ENCODE data around the gene SEPTIN10.
A peak's percentile ranks its signal among the peaks of the same experiment; 100 is the strongest.
"Not testable (repeated sequence)": the region's sequence is repeated elsewhere in the genome, so short reads cannot be mapped to it uniquely, and the experiment has no call there.

SEPTIN10 gene

GRCh38 chr2:109613922-109614714, at the start of gene SEPTIN10, which contains the start of gene SOWAHC:
TSS of gene SEPTIN10 (minus strand) at chr2:109613966. CDS start at chr2:109613827, 139 bp downstream.
TSS of gene SOWAHC (plus strand) at chr2:109614364. CDS start at chr2:109614490, 126 bp downstream.
- peak; percentile 88 for DNase-seq

GRCh38 chr2:109662889-109663288, 49.1 kb upstream of the SEPTIN10 start:
- no peak for DNase-seq

DNA sequence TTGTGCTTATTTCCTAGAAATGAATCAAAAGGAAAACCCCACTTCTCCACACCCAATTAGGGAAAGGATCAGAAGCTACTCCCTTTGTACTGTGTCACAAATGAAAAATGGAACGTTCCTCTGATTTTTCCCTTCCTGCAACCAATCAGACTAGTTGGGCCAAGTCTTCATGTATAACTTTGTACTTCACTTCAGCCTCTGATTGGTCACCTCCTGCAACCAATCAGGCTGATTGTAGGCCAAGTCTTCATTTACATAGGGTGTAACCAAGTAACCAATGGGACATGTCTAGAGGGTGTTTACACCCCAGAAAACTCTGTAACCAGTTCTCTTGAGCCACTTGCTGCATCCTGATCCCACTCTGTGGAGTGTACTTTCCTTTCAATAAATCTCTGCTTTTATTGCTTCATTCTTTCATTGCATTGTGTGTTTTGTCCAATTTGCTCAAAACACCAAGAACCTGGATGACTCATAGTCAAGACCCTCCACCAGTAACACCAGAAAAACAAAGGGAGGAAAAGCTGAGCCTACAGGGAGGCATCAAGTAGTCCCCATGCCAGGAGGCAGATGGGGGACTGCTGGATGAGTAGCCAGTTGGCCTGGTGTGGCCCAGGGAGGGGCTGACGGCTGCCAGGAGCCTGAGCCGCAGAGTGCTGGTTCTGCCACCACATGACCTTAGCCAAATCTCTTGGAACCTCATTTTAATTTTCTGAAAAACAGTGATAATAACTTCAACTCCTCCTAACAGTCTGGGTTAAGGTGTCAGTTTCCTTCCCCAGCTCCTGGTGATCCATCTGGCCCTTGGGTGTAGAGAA, 46.5 kb upstream of the SEPTIN10 start:
- no peak for DNase-seq

- no peak for DNase-seq
Observed at GRCh38 chr2:109659396-109660045, 45.8 kb upstream of the SEPTIN10 start.

- DNase-seq = no peak
Observed at GRCh38 chr2:109655287-109655686, 41.5 kb upstream of the SEPTIN10 start.

DNA sequence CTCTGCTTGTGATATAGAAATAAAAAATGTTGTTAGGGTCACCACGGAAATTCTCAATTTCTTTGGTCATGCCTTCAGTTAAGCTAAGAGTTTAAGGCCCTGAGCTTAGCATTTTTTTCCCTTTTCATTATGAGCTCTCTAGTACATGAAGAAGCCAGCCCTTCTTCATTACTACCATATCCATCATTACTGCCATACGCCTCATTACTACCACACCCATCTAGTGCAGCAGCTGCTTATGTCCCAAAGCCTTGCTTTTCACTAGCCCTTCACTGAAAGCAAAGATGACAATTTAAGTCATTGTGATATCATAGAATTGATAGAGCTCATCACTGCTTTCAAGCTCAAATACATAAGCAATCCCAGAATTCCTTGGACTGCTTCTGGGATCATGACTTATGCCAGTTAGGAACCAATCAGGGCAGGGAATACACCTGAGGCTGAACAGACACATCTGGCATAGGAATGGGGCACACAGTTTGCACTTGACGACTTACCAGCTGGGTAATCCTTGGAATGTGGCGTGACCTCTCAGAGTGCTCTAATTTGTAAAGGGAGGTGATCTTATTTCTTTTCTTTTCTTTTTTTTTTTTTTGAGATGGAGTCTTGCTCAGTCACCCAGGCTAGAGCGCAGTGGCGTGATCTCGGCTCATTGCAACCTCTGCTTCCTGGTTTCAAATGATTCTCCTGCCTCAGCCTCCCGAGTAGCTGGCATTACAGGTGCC, 40.7 kb upstream of the SEPTIN10 start:
- DNase-seq = no peak

GRCh38 chr2:109649736-109650695, 36.2 kb upstream of the SEPTIN10 start:
- DNase-seq = no peak

GRCh38 chr2:109648041-109648527, 34.3 kb upstream of the SEPTIN10 start:
- no peak for DNase-seq

- no peak for DNase-seq
Observed at GRCh38 chr2:109647636-109648035, 33.9 kb upstream of the SEPTIN10 start.

GRCh38 chr2:109646961-109647360, 33.2 kb upstream of the SEPTIN10 start:
- DNase-seq = no peak

GRCh38 chr2:109645412-109646184, 31.8 kb upstream of the SEPTIN10 start:
- DNase-seq = no peak

GRCh38 chr2:109644571-109645275, 31.0 kb upstream of the SEPTIN10 start:
- no peak for DNase-seq

DNA sequence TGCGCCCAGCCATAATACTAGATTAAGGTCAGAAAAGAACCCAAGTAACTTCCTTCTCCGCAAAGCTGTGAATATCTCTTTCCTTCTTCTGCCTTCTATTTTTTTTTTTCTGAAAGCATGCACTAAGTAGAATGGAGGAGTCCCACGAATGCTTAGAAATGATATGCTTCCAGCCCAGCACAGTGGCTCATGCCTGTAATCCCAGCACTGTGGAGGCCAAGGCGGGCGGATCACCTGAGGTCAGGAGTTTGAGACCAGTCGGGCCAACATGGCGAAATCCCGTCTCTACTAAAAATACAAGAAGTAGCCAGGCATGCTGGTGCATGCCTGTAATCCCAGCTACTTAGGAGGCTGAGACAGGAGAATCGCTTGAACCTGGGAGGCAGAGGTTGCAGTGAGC, 26.2 kb upstream of the SEPTIN10 start:
- DNase-seq = not testable (repeated sequence)

- DNase-seq = peak; percentile 49
Observed at GRCh38 chr2:109638795-109639194, 25.0 kb upstream of the SEPTIN10 start.

DNA sequence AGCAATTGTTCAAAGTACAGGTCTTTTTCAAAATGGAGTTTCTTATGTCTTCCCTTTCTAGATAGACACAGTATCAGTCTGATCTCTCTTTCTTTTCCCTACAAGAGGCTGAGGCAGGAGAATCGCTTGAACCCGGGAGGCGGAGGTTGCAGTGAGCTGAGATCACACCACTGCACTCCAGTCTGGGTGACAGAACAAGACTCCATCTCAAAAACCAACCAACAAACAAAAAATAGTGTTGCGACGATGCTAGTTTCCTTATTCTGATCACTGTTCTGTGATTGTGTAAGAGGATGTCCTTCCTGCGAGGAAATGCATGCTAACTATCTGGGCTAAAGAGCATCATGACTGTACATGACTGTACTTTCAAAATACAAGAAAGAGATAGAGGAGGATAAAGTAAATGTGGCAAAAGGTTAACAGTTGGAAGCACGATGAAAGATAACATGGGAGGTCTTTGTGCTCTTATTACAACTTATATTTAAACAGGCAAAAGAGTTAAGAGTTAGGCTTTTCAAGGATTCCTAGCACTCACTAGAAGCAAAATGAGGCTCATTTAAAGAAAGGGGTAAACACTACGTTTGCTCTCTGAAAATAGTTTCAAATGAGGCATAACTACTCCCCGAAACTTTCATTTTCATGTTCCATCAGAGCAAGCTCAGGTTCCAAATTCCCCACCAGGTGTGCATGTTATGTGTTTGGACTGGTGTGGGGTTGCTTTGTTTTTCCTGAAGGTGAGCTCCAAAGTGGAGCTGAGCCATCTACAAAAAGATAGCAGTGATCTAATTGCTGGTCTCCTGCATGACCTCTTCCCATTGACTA, 24.2 kb upstream of the SEPTIN10 start:
- DNase-seq = peak; percentile 53

DNA sequence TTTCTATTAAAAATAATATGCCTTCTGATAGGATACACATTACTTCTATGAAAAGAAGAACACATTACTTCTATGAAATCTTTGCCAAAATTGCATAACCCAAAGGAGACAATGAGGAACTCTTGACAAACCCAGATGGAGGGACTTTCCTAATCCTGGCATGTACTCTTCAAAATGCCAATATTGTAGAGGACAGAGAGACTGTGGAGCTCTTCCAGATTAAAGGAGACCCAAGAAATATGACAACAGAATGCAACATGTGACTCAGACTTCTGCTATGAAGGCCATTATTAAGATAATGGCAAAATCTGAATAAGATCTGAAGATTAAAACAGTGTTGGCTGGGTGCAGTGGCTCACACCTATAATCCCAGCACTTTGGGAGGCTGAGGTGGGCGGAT, 22.6 kb upstream of the SEPTIN10 start:
- DNase-seq = no peak

GRCh38 chr2:109635426-109636304, 21.9 kb upstream of the SEPTIN10 start:
- no peak for DNase-seq
